GM18517 (cell line): Measurements from ENCODE around the gene GNS.

Source experiments
- ATAC-seq: cut with Tn5 transposase; IDR thresholded peaks from one replicate; pipeline ENCODE4 v1.9.1; 2021; ENCODE audit warnings: mild to moderate bottlenecking, moderate library complexity; ENCODE audit not compliant: unreplicated experiment

Gene GNS

DNA sequence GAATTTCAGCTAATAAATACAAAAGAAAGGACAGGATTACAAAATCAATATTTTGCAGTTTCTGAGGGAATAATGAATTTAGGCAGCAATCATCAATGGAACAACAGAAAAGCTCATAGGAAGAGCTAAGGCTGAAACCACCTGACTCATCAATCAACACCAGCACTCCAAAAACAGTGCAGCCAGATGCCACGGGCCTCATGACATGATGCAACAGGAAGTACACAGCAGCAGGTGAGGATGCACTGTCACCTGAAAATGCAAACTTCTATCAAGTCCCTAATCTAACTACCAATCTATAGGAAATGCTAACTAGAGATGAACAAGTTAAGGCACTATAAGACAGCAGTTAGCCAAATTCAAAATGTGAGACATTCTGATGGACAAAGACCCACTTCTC, 21.7 kb downstream of the GNS start:
- ATAC-seq: no peak

GRCh38 chr12:64736771-64737170, 22.4 kb downstream of the GNS start:
- ATAC-seq: no peak

DNA sequence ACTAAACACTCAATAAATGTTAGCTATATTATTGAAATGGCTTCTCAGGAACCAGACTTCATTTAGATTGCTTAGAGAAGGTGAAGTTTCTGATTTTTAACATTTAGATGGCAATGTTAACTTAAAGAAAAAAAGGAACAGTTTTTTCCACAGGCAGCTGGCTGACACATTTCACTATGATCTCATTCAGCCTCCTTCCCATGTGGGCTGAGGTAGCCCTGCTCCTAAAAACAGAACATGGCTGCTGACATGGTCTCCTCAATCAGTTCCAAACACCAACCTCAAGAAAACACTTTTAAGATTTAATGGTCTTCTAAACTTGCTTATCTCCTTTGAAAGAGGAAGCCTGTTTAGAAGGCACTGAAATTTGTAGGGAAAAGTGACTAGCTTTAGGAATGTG, 23.8 kb downstream of the GNS start:
- ATAC-seq: no peak

GRCh38 chr12:64733857-64734256, 25.3 kb downstream of the GNS start:
- ATAC-seq: no peak

- ATAC-seq: no peak
These were observed 27.5 kb downstream of the GNS start for GRCh38 chr12:64731683-64732082.

DNA sequence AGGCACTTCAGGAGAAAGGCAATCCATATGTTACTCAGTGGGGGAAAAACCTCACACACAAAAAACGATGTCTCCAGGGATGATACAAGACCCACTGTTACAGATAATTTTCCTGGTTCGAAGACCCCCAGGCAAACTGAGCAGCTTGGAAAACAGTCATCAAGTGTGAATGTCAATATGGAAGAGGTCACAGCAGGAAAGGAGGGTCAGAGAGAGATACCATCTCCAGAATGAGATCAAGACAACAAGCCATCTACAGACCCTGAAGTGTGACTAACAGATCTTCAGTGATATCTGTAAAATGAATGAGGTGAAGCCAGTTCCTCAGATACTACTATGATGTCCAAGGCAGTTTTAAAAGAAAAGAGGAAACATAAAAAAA, 28.6 kb downstream of the GNS start:
- no peak for ATAC-seq

DNA sequence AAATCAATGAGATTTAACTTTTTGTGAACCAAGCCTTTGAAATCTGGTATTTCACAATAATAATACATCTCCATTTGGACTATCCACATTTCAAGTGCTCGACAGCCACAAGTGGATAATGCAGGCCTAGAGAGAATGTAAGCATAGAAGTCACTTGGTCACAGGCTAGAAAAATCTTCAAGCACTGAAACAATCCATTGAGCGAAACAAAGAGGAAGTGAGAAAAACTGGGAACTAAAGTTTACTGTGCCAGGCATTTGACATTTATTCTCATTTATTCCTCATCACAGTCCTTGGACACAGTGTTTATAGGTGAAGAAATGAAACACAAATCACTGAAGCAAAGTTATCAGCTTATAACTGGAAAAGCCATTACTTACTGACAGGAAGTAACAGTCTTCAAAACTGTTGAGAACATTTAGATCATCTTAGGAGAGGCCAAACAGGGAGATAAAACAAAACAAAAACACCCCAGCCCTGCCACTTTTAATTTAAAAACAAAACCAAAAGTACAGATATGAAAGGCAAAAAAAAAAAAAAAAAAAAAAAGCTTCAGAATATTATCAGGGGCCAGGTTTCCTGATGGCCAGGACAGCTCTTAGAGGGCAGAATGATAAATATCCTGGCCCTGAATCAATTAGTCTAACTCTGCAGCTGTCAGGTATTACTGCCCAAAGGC, 29.2 kb downstream of the GNS start:
- no peak for ATAC-seq

- no peak for ATAC-seq
These were observed 34.9 kb downstream of the GNS start for GRCh38 chr12:64724201-64724745.

- ATAC-seq: no peak
These were observed 35.6 kb downstream of the GNS start for GRCh38 chr12:64723630-64724029.

DNA sequence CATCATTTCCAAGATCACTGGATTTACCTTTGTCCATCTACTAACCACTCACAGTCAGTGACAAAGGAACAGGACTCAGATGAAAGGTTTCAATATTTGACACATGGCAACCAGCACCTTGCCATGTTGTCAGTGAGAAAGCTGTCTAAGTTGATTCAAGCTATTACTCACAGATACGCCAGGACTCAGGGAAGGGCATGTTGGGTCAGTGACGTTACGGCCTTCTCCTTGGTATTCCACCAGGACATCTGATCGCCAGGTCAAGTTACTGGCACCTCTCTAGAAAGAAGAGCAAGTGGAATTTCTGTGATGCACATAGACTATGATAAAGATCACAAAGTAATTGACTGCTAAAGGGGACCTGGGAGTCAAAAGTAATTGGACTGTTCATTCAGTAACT, 36.4 kb downstream of the GNS start:
- ATAC-seq: no peak

DNA sequence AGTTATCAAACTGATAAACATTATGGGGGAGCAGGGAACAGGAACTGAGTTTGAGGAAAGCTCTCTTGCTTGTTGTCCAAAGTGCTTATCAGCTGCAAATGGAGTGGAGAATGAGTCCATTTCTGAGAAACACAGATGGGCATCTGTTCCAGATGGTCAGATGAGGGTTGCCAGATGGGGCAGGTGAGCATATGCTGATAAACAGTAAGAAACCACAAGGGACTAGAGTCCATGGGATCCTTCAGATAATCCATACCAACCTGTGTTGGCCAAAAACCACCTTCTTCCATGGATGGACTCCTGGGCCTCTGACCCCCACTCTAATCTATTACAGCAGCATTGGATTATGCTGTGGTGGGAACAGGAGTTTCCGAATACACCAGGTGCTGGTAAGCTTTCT, 38.3 kb downstream of the GNS start:
- ATAC-seq: no peak

DNA sequence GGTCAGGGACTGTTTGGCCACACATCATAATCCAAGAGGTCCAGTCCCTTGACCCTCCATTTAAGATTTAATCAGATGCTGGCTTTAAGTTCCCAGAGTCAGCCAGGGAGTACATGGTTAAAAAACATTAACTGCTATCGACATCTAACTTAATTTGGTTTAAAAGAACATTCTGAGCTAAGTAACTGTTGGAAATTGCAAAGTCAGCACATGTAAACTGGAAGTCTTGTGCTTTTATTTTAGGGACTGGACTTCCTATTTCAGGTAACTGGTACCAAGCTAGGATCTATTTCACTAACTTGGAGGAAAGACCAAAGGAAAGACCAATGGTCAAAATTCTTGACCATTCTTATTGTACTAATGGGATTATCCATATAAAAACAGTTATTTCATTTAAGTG, 40.6 kb downstream of the GNS start:
- ATAC-seq: no peak

DNA sequence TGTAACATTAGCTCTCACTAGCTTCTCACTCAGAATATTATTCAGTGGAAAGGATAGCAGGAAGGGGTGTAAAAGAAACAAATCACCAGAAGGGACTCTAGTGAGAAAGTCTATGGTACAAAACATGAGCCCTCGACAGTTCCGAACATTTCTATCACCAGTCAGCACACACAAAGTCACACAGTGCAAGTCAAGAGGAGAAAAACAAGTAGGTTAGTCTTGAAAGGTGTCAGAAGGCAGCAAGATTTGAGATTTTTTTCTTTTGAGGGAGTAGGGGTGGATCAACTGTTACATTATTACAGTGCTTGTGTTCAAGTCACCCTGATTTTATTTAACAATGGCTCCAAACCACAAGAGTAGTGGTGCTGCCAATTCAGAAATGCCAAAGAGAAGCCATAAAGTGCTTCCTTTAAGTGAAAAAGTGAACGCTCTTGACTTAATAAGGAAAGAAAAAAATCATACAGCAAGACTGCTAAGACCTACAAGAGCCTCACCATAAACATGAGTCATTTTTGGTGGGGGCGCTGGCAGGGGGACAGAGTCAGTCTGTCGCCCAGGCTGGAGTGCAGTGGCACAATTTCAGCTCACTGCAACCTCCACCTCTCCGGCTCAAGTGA, 42.3 kb downstream of the GNS start:
- ATAC-seq: no peak

DNA sequence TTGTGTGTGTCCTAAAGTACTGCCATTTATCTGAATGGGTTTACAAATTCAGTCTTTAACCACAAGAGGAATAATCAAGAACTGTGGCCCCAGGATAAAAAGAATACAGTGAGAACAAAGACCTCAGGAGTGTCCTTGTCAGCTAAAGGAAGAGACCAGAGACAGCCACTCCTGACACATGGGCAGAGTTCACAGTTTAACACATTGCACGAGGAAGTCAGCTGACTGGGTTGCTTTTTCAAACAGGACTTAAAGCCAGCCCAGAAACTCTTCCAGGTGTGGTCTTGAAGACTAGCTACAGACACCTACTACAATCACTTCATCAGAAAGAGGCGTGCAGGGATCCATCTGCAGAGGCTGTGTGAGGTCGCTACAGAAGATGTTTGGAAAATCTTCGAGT, 42.8 kb downstream of the GNS start:
- ATAC-seq: no peak

DNA sequence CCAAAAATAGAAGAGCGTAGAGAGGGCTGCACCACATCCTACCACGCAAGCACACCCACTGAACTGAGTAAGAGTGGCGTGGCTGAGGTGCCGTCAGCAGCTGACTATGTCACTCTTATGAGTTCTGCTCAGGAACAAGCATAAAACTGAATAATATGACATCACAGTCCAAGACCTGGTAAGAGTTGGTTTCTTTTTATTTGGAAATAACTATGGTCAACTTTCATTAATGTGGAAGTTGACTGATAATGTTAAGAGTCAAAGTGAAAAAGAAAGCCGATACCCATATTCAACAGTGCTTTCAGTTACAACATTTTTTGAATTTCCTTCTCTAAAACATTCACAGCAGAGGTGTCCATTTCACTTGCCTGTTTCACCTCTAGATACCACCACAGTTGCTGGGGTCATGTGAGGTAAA, 44.6 kb downstream of the GNS start:
- ATAC-seq: peak; percentile 82

- ATAC-seq: no peak
These were observed 45.8 kb downstream of the GNS start for GRCh38 chr12:64713376-64713775.

DNA sequence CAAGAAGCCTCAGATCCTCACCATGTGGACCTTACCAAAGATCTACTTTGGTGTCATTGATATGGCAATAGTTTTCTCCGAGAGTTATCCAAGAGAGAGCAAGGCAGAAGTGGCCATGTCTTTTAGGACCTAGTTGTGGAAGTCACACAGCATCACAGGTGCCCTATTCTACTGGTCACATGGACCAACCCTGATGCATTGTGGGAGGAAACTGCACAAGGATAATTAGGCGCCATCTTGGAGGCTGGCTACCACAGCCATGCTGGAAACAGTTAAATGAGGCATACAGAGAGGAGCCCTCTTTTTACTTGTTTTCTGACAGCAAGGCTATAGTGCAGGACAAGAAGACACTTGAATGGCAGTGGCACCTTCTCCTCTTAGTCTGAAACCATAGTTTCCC, 49.8 kb downstream of the GNS start:
- ATAC-seq: no peak

GRCh38 chr12:64707926-64708325, 51.3 kb downstream of the GNS start:
- no peak for ATAC-seq

DNA sequence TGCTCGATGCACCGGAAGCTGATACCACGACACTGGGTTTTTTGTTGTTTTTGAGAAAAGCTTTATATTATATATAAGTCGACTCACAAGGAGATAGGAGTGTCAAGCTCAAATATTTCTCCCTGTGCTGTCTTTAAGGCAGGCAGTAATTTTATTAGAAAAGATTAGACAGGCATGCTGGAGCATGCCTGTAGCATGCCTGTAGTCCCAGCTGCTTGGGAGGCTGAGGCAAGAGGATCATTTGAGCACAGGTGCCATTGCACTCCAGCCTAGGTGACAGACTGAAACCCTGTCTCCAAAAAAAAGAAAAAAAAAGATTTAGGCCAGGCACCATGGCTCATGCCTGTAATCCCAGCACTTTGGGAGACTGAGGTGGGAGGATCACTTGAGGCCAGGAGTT, 51.8 kb downstream of the GNS start:
- no peak for ATAC-seq

- ATAC-seq: no peak
These were observed 52.3 kb downstream of the GNS start for GRCh38 chr12:64706857-64707256.

GRCh38 chr12:64706306-64706705, 52.9 kb downstream of the GNS start:
- ATAC-seq: no peak

DNA sequence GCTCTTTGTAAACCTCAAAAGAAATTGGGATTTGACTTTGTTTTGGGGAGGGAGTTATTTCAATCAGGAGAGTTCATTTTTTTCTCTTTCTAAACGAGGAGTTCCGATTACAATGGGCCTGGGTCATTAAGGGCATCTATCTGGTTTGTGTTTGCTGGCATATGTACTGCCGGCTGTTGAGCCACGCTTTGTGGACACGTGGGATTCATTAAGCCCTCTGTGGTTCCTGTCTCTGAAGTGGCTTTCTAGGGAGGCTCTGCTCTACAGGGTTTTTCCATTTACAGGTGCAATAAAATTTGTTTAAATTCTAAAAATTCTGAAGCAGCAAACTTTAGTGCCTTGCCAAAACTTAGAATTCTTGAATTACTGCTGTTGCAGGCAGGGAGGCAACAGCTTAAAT, 57.9 kb downstream of the GNS start:
- no peak for ATAC-seq

GRCh38 chr12:64700532-64700931, 58.7 kb downstream of the GNS start:
- ATAC-seq: no peak
